ENCODE measurements around the gene MINK1. TPM values are rescaled to one million over a fixed set of nuclear protein-coding genes. Genes with fewer than 3 reads are reported as not detected.
A peak's percentile ranks its signal among the peaks of the same experiment; 100 is the strongest.

The MINK1 gene
- total RNA-seq, 4 donors from 2014 or later: 128 to 406 (median 181) TPM

GRCh38 chr17:4810696-4811290 is 22.3 kb upstream of the MINK1 start:
- intact Hi-C loops (cut with DNase I; ENCODE audit: low total_unique reads) (no loop called here), in situ Hi-C loops (cut with MboI; ENCODE audit: low pct_ligation_motif_present in 1 of 4, low pct_unique_long_range_greater_than_20kb in 1 of 4, low sequenced_read_pairs in 3 of 4) (no loop called here)
- H3K36me3 ChIP-seq: no peaks in the 10 kb centered on the region
- no peak overlapping the region for H3K4me3 ChIP-seq
- H3K27me3 ChIP-seq: no peaks in the 10 kb centered on the region
- H3K4me1 ChIP-seq: peaks cover 11 to 20% (median 17%) of the 10 kb centered on the region in 4 donors
- DNase-seq: no peak
- WGBS, 2 donors (ENCODE audit: low coverage in 1 of 2): 74 to 76% methylated on average over 5 to 13 of the region's 13 CpGs
- no peak overlapping the region for H3K27ac ChIP-seq
- TF ChIP-seq POLR2A (IDR thresholded peaks at IDR 0.05) (no peak), POLR2AphosphoS5 (IDR thresholded peaks at IDR 0.05) (no peak), CTCF (IDR thresholded peaks at IDR 0.05) (no peak), EP300 (IDR thresholded peaks at IDR 0.05; ENCODE audit: low read depth) (no peak)
- no peaks in the 10 kb centered on the region for H3K9me3 ChIP-seq

DNA sequence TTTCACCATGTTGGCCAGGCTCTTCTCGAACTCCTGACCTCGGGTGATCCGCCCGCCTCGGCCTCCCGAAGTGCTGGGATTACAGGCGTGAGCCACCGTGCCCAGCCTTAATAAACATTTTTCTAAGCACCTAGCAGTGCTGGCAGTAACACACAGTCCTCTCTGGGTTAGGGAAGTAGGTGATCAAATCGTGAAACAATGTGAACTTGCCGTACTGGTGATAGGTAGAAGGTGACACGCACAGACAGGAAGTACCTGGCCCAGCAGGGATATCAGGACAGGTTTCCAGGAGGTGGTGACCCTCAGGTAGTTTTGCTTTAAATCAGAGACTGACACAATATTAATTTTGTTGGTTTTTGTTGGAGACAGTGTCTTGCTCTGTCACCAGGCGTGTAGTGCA is 21.7 kb upstream of the MINK1 start:
- no peak overlapping the region for H3K27ac ChIP-seq
- H3K9me3 ChIP-seq: no peaks in the 10 kb centered on the region
- WGBS, 2 donors (ENCODE audit: low coverage in 1 of 2): 93% methylated on average over 11 to 12 of the region's 12 CpGs
- no peak for DNase-seq
- peaks cover 6 to 14% (median 11%) of the 10 kb centered on the region in 4 donors for H3K4me1 ChIP-seq
- no peak overlapping the region for H3K4me3 ChIP-seq
- in situ Hi-C loops (cut with MboI; ENCODE audit: low pct_ligation_motif_present in 1 of 4, low pct_unique_long_range_greater_than_20kb in 1 of 4, low sequenced_read_pairs in 3 of 4): no loop called here
- no peaks in the 10 kb centered on the region for H3K27me3 ChIP-seq
- no peaks in the 10 kb centered on the region for H3K36me3 ChIP-seq
- intact Hi-C loops (cut with DNase I; ENCODE audit: low total_unique reads): no loop called here
- TF ChIP-seq POLR2A (IDR thresholded peaks at IDR 0.05) (no peak), EP300 (IDR thresholded peaks at IDR 0.05; ENCODE audit: low read depth) (no peak), POLR2AphosphoS5 (IDR thresholded peaks at IDR 0.05) (no peak), CTCF (IDR thresholded peaks at IDR 0.05) (no peak)

DNA sequence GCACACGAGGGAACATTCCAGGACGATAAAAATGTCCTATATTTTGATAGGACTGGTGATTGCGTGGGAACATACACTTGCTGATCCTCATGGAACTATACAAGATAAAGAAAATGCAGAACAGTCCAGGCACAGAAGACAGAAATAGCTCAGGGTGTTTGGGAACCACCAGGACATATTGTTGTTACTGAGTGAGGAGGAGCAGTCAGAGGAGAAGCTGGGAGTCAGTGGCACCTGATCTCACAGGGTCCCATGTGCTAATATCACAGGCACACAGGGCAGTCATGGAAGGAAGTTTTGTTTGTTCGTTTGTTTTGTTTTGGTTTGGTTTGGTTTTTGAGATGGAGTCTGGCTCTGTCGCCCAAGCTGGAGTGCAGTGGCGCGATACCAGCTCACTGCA is 20.4 kb upstream of the MINK1 start:
- in situ Hi-C loops (cut with MboI; ENCODE audit: low pct_ligation_motif_present in 1 of 4, low pct_unique_long_range_greater_than_20kb in 1 of 4, low sequenced_read_pairs in 3 of 4): no loop called here
- no peaks in the 10 kb centered on the region for H3K36me3 ChIP-seq

DNA sequence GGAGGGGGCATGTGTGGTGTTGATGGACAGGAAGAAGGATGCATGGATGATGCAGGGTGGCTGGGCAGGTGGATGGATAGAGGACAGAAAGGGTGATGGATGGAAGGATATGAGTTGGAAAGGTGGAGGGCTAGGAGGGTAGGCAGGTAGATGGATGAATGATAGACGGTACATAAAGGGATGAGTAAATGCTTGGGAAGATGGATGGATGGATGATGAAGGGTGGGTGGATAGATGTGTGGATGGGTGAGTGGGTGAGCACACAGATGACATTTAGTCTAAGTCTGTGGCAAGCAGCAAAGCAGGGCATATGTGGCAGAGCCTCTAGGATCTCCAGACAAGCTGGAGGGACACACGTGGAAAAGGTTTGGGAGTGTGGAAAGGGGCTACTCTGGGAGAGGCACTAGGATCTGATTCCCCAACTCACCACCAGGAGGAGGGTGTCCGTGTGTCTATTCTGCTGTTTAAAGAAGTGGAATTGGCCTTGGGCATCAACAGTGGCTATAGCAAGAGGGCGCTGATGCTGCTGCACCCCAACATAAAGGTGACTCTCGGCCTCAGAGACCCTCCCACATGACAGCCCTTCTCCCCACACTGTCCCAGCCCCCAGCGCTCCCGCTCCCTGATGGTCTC is 18.0 kb upstream of the MINK1 start:
- in situ Hi-C loops (cut with MboI; ENCODE audit: low pct_ligation_motif_present in 1 of 4, low pct_unique_long_range_greater_than_20kb in 1 of 4, low sequenced_read_pairs in 3 of 4) (no loop called here), intact Hi-C loops (cut with DNase I; ENCODE audit: low total_unique reads) (no loop called here)
- Histone ChIP-seq H3K9me3 (no peaks in the 10 kb centered on the region), H3K4me1 (no peaks in the 10 kb centered on the region), H3K4me3 (no peak overlapping the region), H3K36me3 (no peaks in the 10 kb centered on the region), H3K27me3 (no peaks in the 10 kb centered on the region), H3K27ac (no peak overlapping the region)
- TF ChIP-seq EP300 (IDR thresholded peaks at IDR 0.05; ENCODE audit: low read depth): no peak
- TF ChIP-seq CTCF (IDR thresholded peaks at IDR 0.05): peak in 4 of 5 experiments; percentile 7 to 30 (median 25)
- TF ChIP-seq POLR2AphosphoS5 (IDR thresholded peaks at IDR 0.05): no peak
- no peak for DNase-seq
- WGBS, 2 donors (ENCODE audit: low coverage in 1 of 2): 78 to 79% methylated on average over 2 to 7 of the region's 7 CpGs

More for the DNA sequence above, 20.4 kb upstream of the MINK1 start:
- no peak overlapping the region for H3K27ac ChIP-seq
- TF ChIP-seq POLR2AphosphoS5 (IDR thresholded peaks at IDR 0.05): no peak
- H3K27me3 ChIP-seq: no peaks in the 10 kb centered on the region
- H3K4me3 ChIP-seq: no peak overlapping the region
- H3K4me1 ChIP-seq: peaks cover 6 to 9% (median 7%) of the 10 kb centered on the region in 4 donors
- no peaks in the 10 kb centered on the region for H3K9me3 ChIP-seq
- DNase-seq: no peak
- 78 to 81% methylated on average over 4 to 7 of the region's 7 CpGs for WGBS, 2 donors (ENCODE audit: low coverage in 1 of 2)
- intact Hi-C loops (cut with DNase I; ENCODE audit: low total_unique reads): no loop called here

All from transverse colon (tissue), 4 donors.